GM19397 (cell line): Measurements from ENCODE around the gene BSPRY.
A peak's percentile ranks its signal among the peaks of the same experiment; 100 is the strongest.
"Not testable (repeated sequence)": the region's sequence is repeated elsewhere in the genome, so short reads cannot be mapped to it uniquely, and the experiment has no call there.

Experiments used
- ATAC-seq: cut with Tn5 transposase; IDR thresholded peaks from one replicate; pipeline ENCODE4 v1.9.1; 2021; ENCODE audit warnings: mild to moderate bottlenecking, moderate library complexity; ENCODE audit not compliant: unreplicated experiment

Gene BSPRY

DNA sequence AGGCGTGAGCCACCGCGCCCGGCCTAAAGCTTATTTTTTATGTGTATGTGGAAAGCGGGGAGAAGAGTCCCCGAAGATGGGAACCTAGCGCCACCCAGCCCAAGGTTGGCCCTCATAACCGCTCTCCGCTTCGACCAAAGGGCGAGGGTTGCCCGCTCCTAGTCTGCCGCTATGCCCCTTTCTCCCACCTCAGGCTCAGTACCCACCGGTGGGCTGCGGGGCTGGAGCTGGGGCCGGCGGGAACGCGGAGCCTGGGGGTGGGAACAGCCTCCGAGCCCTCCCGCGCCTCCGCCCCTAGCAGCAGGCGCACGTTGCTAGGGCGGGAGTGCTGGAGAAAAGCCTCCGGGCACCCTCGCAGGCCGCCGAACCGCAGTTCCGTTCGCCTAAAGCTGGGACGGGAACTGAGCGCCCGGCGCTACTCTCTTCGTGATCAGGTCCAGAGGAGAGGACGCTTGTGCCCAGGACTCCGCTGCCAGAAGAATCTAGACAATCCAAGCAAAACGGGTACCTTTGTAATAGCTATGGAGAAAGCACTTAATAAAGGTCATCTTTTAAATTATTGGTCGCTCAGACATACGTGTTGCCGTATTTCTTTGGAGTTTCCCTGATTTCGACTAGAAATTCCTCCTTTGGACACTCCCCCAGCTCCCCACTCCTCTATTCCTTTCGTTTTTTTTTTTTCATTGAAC, 9.2 kb upstream of the BSPRY start, which contains the start of gene WDR31:
Gene WDR31 (minus strand): TSS at position 265 of the 689 bp plus-strand sequence. CDS start 8,253 bp downstream, outside the sequence.
- peak; percentile 99 for ATAC-seq

DNA sequence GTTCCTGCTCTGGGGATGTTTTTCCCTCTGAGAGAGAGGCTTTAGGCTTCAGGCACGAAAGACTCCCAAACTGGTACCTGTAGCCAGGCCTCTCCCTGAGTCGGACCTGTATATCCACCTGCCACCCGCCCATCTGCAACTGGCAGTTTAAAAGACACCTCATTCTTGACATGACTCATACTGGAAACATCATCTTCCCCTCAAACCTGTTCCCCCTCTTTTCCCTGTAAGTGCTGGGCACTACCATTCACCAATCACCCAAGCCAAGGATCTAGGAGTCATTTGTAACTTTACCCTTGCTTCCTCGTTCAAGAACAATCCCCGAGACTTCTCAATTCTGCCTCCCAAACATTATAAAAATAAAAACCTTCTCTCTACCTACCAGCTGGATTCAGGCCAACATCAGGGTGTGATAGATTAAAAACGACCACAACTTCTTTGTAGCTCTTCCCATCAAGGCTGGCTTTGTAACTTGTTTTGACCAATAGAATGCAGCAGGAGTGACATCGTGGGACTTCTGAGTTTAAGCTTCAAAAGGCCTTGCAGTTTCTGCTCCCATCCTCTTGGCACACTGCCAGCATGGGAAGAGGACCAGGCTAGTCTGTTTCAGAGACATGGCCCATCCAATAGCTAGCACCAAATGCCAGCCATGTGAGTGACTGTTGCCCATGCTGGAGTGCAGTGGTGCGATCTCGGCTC, 7.5 kb upstream of the BSPRY start:
- ATAC-seq = no peak

DNA sequence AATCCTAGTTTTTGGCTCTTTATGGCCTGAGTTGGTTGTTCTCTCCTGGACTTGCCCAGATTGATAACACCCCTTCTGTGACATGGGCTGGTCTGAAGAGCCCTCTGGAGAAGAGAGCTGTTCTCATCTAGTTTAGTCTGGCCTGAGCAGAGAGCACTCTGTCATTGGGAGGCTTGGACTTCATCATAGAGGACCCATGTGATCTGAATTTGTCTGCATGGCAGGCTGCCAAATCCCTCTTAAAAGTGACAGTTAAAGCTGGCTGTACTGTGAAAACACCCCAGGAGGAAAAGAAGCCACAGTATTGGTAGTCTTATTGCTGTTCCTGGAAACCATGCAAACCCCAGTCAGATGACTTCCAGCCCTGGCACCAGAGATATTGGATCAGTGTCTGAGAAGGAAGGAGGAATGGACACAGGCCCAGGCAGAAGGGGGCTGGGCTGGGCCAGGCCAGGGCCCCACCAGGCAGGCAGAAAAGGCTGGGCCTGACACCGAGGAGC, 5.6 kb upstream of the BSPRY start:
- no peak for ATAC-seq

DNA sequence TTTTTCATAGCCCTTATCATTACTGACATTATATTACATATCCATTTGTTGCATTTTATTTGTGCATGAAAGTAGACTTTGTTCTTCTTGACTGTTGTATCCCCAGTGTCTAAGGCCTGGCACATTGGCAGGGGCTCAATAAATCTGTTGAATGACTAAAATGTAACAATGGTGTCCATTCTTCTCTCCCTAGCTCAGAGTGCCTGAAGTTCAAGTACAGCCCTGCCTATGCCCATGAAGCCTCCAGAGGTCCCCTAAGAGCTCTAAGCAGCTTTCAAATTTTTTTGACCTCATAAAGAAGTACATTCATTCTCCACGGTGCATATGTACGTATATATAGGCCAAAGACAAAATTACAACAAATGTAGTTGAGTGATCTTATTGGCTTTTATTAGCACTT, 4.2 kb upstream of the BSPRY start:
- ATAC-seq = no peak

DNA sequence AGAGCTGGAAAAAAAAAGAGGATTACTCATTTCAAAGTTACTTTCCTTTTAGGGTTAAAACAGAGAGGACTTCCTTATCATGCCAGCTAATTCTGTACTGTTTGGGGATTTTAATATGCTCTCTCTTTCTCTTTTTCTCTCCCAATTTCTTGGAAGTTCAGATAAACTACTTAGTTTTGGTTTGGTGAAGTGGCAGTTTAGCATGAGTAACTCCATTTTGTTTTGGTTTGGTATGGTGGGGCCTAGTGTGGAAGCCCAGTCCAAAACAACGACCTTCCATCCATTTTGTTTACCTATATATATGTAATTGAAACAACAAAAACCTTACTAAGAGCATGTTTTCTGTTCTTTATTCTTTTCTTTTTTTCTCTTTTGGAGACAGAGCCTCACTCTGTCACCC, 3.7 kb upstream of the BSPRY start:
- ATAC-seq = no peak

DNA sequence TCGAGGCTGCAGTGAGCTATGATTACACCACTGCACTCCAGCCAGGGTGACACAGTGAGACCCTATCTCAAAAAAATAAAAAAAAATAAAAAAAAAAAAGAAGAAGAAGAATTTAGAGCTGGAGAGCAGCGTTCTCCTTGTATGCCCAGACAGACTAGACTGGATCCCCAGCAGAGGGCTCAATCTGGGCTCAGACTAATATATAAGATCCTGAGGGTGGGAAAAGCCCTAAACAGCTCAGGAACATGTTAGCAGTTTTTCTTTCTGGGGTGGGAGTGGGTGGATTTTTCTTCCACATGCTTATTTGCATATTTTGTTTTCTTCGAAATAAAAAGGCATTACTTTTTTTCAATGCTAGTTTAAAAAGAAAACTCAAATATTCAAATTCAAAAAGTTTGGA, 904 bp upstream of the BSPRY start:
- ATAC-seq = no peak

DNA sequence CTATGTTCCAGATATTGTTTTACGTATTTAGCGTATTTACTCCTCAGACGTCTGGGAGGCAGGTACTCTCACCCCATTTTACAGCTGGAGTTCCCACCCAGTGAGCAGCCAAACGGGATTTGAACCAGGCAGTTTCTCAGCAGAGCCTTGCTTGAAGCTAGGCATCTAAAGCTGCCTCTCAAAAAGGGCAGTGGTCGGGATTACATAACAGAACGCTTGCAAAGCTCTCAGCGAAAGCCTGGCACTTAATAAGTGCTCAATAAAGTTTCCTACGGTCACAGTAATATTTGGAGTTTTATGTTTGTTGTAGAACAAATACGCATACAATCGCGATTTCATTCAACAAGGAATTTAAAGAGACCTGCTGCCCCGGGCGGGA, 286 bp upstream of the BSPRY start:
- ATAC-seq = no peak

DNA sequence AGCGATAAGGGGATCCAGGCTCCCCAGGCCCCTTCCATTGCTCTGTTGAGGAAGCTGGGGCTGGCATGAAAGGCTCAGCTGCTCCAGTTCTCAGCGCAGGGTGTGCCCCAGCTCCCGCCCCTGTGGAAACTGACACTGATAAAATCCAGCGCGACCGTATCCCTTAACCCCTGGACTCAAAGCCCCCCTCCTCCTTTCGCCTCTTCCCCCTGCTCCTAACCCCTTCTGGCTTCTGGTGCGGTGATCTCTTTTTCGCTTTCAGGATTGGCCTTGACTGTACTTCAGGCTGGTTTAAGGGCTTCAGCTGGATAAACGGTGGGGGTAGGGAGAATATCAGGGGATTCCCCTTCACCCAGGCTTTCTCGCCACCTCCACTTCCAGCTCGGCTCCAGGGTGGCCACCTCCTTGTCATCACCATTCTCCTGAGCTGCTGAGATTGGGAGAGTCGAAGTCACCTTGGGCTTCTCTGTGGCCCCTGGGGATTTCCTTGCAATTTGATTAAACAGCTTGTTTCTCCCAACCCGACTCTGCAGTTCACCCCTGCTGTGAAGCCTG, 843 bp downstream of the BSPRY start:
- ATAC-seq = no peak

DNA sequence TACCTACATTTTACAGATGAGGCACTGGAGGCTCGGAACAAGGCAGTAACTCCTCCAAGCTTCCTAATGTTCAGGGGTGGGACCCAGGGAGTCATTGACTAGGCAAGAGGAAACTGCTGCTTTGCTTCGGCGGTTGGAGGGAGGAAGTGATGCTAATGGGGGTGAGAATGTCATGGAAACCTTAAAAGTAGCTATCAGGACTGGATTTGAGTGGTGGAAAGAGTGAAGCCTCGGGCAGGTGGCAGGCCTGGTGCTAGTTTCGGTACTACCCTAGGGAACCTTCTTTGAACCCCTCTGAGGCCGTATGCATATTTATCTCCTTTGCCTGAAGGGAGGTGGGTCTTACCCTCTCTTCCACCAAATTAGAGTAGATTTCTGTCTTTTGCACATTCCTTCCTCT, 1.6 kb downstream of the BSPRY start:
- no peak for ATAC-seq

DNA sequence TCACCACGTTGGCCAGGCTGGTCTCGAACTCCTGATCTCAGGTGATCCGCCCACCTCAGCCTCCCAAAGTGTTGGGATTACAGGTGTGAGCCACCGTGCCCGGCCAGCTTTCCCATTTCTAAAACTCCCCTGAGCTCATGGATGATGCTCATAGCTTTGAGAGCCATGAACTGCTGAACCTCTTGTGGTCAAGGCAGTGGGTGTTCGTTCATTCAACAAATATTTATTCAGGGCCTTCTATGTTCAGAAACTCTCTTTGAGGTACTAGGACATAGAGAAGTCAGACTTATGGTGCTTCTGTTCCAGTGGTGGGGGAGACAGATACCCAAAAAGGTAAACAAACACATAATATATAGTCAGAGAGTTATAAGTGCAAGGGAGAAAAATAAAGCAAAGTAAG, 2.7 kb downstream of the BSPRY start:
- no peak for ATAC-seq

DNA sequence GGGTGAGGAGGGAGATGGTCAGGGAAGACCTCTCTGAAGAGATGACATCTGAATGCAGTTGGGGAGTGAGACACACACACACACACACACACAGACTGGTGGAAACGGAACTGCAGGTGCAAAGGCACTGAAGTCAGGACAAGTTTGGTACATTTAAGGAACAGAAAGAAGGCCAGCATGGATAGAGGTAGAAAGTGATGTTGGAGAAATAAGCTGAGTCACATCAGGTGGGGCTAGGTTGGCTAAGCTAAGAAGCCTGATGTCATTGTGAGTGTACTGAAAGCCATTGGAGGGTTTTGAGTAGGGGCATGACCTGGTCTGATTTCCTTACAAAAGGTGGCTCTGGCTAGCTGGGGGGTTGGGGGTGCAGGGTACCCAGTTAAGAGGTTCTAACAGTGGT, 3.1 kb downstream of the BSPRY start:
- ATAC-seq = no peak

DNA sequence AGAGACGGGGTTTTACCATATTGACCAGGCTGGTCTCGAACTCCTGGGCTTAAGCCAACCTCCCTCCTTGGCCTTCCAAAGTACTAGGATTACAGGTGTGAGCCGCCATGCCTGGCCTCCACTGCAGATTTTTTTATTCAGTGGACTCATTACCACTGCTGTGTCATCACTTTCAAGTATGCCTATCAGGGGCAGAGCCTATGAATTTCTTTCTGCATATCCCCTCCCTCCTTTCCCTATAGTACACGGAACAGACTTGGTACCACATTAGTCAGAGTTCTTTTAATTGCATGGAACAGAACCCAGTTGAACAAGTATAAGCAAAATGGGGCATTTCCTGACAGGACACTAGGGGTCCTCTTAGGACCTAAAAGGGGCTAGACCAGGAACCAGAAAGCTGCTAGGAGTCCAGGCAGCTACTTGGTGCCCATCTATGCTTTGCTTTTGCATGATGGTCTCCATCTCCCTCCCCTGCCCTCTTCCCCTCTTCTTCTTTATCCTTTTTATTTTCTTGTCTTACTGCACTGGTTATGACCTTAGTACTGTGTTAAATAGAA, 5.8 kb downstream of the BSPRY start:
- ATAC-seq = no peak

DNA sequence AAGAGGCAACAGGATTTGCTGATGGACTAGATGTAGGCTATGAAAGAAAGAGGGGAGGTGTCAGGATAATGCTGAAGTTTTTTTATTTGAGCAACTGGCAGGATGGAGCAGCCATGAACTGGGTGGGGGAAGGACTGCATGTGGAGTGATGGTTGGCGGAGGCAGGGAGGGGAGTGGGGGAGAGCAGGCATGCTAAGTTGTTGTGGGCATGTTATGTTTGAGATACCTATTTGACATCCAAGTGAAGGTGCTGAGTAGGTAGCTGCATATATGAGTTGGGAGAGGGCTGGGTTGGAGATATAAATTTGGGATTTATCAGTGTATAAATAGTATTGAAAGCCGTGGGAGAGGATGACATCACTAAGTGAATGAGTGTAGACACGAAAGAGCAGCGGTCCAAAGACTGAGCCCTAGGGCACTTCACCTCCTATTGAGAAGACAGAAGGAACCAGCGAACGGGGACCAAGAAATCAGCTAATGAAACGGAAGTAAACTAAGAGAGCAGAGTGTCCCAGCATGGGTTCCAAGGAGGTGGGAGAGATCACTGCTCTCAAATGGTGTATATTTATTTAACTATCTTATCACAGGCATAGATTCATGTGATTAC, 7.4 kb downstream of the BSPRY start:
- no peak for ATAC-seq

DNA sequence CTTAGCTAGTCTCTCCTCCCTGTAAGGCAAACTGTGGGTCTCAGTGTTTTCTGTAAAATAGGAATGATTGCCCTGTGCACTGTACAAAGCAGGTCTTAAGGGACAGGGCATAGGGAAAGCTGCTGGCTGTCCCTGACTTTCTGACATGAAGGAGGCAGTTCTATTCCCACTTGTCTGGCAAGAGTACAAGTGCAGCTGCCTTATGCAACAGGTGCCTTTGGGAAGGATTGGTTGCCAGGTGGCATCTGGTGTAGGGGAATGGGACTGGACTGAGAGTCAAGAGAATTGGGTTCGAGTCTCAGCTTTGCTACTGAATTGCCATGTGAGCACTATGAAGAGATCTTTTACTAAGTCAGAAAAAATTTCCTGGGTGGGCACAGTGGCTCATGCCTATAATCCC, 10.0 kb downstream of the BSPRY start:
- no peak for ATAC-seq

DNA sequence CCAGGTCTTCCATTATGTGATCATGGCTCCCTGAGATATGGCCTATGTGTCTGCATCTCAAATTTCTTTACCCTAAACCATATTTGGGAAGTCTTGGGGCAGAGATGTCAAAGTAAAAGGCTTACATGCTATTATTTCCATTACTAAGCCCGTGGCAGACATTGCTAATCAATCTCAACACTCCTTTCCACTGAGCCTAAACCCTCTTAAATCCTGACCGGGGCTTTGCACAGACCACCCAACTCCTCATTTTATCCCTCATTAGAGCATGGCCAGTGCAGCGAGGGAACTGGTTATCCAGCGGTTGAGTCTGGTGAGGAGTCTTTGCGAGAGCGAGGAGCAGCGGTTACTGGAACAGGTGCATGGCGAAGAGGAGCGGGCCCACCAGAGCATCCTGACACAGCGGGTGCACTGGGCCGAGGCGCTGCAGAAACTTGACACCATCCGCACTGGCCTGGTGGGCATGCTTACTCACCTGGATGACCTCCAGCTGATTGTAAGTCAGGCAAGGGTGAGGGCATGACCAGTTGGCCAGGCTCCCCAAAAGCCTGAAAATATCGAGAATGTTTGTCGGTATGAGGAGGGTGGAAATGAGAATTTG, 11.0 kb downstream of the BSPRY start:
- no peak for ATAC-seq

DNA sequence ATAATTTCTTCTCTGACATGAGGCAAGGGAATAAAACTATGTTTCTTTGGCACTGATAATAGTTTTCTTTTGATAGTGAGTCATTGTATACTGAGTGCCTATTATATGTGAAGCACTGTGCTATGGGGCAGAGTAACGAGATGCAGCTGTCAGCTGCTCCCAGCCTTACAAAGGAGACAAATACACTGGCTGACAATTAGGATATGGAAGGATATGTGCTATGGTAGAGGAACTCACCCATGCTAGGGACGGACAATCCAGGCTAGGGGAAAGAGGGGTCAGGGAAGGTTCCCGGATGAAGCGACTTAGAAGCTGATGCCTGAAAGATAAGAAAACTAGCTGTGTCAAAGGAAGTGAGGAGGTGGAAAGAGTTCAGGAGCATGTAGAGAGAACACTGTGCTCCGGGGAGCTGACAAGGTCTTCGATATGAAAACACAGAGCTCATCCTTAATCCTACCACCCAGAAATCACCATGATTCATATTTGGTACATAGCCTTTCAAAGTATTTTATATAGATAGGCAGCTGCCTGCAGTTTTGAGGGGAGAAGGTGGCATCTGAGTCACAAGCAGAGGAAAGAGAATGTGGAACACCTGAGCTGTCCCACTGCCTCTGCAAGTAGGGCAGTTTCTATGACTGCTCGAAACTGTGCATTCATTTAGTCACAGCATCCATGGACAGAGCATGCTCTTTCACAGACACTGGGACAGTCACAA, 12.1 kb downstream of the BSPRY start:
- no peak for ATAC-seq

DNA sequence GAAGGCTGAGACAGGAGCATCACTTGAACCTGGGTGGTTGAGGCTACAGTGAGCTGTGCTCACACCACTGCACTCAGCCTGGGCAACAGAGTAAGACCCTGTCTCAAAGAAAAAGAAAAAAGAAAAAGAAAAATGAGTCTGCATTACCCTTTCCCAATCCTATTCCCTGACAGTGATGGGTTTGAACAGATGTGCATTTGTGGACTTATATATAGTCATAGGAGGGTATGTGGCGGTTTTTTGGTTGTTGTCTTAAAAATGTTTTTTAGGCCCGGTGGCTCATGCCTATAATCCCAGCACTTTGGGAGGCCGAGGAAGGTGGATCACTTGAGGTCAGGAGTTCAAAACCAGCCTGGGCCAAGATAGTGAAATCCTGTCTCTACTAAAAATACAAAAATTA, 14.0 kb downstream of the BSPRY start:
- no peak for ATAC-seq

DNA sequence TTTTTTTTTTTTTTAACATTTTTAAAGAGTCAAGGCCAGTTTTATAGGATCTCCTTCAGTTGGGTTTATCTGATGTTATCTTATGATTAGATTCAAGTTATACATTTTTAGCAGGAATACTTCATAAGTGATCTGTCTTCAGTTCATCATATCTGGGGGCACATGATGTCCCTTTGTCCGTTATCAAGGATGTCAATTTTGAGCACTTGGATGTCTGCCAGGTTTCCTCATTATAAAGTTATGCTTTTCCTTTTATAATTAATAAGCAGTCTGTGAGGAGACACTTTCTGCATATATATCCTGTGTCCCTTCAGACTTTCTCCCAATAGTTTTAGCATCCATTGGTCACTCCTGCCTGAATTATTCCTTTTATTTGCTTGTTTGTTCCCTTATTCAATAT, 15.6 kb downstream of the BSPRY start:
- ATAC-seq = no peak

DNA sequence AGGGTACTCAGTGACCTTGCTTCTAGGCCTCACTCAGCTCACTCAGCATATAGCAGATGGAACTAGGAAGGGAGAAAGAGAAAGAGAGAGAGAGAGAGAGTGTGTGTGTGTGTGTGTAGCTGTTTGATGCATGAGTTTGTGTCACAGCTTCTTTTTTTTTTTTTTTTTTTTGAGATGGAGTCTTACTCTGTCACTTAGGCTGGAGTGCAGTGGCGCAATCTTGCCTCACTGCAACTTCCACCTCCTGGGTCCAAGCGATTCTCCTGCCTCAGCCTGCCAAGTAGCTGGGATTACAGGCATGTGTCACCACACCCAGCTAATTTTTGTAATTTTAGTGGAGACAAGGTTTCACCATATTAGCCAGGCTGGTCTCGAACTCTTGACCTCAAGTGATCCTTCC, 16.3 kb downstream of the BSPRY start:
- not testable (repeated sequence) for ATAC-seq

DNA sequence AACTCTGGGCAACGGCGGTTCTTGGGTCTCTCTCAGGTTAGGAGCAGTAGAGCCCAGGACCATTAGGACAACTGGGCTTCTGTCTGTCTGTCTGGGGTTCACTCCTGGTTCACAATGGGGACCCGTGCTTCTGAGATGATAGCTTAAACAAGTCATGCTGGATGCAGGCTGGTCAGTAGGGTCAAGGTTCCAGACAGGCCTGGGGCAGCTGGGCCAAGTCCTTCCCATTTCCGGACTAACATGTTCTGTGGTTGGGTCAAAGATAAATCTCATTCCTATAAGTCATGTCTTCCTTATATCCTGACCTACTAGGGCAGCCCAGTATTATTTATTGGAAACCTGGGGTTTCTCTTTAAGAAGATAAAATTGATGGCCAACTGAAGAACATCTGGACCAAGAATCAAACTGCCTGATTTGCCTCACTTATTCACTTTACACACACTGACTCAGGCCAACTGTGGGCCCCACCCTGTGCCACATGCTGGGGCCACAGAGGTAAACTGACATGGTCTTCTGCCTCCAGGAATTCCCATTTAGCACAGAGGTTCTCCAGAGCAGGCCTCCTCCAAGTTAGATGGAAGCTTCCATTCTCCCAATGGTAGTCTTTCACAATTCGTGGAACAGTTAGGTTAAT, 19.1 kb downstream of the BSPRY start:
- no peak for ATAC-seq
